ENCODE data around the gene PSMG1. TPM values are rescaled to one million over a fixed set of nuclear protein-coding genes. Genes with fewer than 3 reads are reported as not detected.

PSMG1 gene
- total RNA-seq, 2 donors from 2014 or later, result 41.2 to 78.1 TPM

DNA sequence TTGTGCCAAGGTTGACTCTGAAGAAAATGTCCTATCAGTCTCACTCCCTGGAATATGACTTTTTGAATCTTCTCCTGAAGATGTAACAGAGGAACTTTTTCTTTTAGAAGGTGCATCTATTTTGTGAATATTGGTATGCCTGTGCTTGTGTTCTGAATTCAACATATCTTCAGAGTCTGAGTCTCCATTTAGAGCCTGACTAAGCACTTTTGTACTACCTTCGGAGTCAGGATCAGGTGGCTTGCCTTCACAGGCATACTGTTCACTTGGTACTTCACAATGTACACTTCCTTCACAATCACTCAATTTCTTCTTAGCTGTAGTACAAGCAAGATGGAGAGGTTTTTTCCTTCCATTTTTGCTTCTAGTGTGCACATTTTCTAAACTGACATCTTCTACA lies 13.6 kb upstream of the PSMG1 start:
- Histone ChIP-seq H3K36me3 (peaks cover 18% of the 10 kb centered on the region), H3K9ac (ENCODE audit: low read depth in 2 of 2, low read length in 2 of 2) (no peak overlapping the region), H3K9me3 (no peaks in the 10 kb centered on the region), H3K4me3 (no peak overlapping the region), H3K27me3 (no peaks in the 10 kb centered on the region), H3K4me1 (peaks cover 7% of the 10 kb centered on the region), H3K27ac (no peak overlapping the region)
- no peak for DNase-seq
- TF ChIP-seq, protein P1, sequence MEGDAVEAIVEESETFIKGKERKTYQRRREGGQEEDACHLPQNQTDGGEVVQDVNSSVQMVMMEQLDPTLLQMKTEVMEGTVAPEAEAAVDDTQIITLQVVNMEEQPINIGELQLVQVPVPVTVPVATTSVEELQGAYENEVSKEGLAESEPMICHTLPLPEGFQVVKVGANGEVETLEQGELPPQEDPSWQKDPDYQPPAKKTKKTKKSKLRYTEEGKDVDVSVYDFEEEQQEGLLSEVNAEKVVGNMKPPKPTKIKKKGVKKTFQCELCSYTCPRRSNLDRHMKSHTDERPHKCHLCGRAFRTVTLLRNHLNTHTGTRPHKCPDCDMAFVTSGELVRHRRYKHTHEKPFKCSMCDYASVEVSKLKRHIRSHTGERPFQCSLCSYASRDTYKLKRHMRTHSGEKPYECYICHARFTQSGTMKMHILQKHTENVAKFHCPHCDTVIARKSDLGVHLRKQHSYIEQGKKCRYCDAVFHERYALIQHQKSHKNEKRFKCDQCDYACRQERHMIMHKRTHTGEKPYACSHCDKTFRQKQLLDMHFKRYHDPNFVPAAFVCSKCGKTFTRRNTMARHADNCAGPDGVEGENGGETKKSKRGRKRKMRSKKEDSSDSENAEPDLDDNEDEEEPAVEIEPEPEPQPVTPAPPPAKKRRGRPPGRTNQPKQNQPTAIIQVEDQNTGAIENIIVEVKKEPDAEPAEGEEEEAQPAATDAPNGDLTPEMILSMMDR (IDR thresholded peaks at IDR 0.05), result no peak
- intact Hi-C loops (cut with DNase I), result loop anchor here (10.0 kb wide), 1 partner anchor 68 kb away; no protein-coding TSS in a partner anchor

DNA sequence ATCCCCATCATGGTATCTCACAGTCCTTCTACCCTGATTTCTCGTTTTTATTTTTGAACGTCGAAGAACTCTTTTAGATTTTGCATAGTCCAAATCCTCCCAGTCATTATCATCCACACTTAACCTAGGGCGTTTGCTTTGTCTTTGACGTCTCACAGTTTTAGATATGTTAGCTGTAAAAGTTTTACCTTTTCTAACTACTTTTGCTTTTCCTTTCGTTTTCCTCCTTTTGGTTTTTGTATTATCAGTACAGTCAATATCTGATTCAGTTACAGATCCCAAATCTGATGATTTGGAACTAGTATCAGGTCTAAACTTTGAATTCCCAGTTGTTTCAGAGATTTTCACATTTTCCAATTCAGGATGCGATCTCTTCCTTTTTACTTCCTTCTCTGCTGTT lies 13.1 kb upstream of the PSMG1 start:
- H3K9me3 ChIP-seq, result no peaks in the 10 kb centered on the region
- no peak for DNase-seq
- peaks cover 13% of the 10 kb centered on the region for H3K36me3 ChIP-seq
- H3K4me1 ChIP-seq, result peaks cover 7% of the 10 kb centered on the region
- TF ChIP-seq, protein P1 (IDR thresholded peaks at IDR 0.05), result no peak
- intact Hi-C loops (cut with DNase I), result loop anchor here (10.0 kb wide), 1 partner anchor 68 kb away; no protein-coding TSS in a partner anchor
- no peaks in the 10 kb centered on the region for H3K27me3 ChIP-seq
- peak overlapping the region; percentile 12 for H3K27ac ChIP-seq
- no peak overlapping the region for H3K4me3 ChIP-seq
- no peak overlapping the region for H3K9ac ChIP-seq (ENCODE audit: low read depth in 2 of 2, low read length in 2 of 2)

DNA sequence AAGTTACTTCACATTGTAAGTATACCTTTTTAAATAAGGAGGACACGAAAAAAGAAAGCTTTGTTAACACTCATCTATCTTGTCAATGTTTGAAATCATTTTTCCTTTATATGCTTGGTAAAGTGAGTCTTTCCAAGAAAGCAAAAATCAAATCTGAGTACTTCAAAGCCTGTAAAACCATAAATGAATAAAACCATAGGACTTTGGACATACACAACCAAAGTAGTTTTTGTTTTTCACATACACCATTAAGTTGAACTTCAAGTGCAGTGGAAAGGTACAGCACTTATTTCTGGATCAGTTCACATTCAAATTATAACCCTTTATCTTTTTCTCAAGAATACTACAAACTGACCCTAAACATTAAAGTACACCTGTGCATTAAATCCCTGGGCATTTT lies 10.1 kb upstream of the PSMG1 start:
- Histone ChIP-seq H3K27ac (no peak overlapping the region), H3K27me3 (no peaks in the 10 kb centered on the region), H3K36me3 (peaks cover 4% of the 10 kb centered on the region), H3K9me3 (no peaks in the 10 kb centered on the region), H3K4me3 (no peak overlapping the region), H3K4me1 (peaks cover 7% of the 10 kb centered on the region), H3K9ac (ENCODE audit: low read depth in 2 of 2, low read length in 2 of 2) (no peak overlapping the region)
- DNase-seq, result no peak
- intact Hi-C loops (cut with DNase I), result loop anchor here (10.0 kb wide), 1 partner anchor 71 kb away; no protein-coding TSS in a partner anchor
- TF ChIP-seq, protein P1 (IDR thresholded peaks at IDR 0.05), result no peak

DNA sequence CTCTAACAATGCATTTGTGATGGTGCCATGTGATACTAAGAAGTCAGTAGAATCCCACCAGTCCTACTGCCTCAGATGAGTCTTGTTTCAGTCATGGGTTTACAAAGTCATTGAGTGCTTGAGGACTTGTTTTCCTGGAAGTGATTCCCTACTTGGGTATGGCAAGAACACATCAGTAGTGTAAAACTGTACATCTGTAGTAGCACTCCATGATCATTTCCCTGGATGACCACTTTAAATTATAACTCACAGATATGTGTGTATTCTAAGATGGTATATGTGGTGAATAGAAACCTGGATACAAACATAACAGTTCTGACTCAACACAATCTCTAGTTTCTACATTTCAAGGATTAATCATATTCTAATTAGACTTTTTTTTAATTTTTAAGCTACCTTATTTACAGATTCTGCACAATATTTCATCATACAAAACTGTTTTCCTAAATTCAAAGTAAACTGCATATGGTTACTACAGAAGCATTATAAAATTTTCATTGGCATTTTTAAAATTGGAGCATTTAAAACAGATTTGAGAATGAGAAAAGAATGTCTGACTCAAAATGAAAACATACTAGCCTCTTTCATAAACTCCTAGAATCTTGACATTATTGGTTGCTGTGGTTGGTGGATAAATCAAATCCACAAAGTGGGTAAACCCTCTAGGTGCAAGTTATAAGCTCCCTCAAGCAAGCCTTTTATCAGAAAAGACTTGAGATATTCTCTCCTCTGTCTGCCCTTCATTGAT lies 6.8 kb upstream of the PSMG1 start:
- Histone ChIP-seq H3K36me3 (peaks cover 4% of the 10 kb centered on the region), H3K9ac (ENCODE audit: low read depth in 2 of 2, low read length in 2 of 2) (no peak overlapping the region), H3K27ac (no peak overlapping the region), H3K4me3 (no peak overlapping the region), H3K27me3 (no peaks in the 10 kb centered on the region), H3K4me1 (no peaks in the 10 kb centered on the region), H3K9me3 (no peaks in the 10 kb centered on the region)
- intact Hi-C loops (cut with DNase I), result loop anchor here (10.0 kb wide), 1 partner anchor 75 kb away; no protein-coding TSS in a partner anchor
- TF ChIP-seq, protein P1 (IDR thresholded peaks at IDR 0.05), result no peak
- no peak for DNase-seq

DNA sequence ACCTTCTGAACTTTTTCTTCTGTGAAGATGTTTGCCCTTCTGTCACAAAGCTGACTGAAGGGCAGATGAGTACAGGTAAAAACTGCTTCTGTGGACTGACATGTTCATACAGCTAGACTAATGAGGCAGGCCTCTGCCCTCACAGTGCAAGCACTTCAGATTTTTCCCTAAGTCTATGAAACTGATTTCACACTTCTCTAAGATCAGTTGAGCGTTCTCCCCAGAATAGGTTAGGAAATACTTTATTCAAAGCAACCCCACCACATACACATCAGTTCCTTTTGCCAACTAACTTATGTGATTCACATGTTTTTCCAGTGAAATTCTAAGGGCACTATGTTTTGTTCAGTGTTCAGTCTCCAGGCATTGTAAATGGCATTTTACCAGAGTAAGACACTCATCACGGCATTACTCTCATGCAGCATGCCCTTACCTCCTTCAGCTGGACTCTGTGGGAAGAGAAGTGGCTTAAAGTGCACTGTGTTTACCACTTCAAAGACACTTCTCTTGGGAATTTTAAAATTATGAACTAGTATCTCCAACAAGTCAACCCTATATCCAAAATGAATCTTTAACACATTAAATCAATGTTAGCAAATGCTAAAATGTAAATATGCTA lies 5.4 kb upstream of the PSMG1 start:
- H3K27me3 ChIP-seq, result no peaks in the 10 kb centered on the region
- H3K9ac ChIP-seq (ENCODE audit: low read depth in 2 of 2, low read length in 2 of 2), result no peak overlapping the region
- no peak overlapping the region for H3K27ac ChIP-seq
- no peak for DNase-seq
- intact Hi-C loops (cut with DNase I), result no loop called here
- H3K36me3 ChIP-seq, result no peaks in the 10 kb centered on the region
- no peaks in the 10 kb centered on the region for H3K9me3 ChIP-seq
- H3K4me3 ChIP-seq, result no peak overlapping the region
- H3K4me1 ChIP-seq, result no peaks in the 10 kb centered on the region
- TF ChIP-seq, protein P1 (IDR thresholded peaks at IDR 0.05), result no peak

All from colonic mucosa (tissue), 4 donors.